Fibroblast of pulmonary artery (primary cell): Measurements from ENCODE around the gene NAT14.
A peak's percentile ranks its signal among the peaks of the same experiment; 100 is the strongest.

Experiments
- DNase-seq: peaks from one replicate; pipeline ENCODE4 v3.0.0-alpha.2; 2010; ENCODE audit warnings: low read depth
- H3K4me3 ChIP-seq: replicated peaks from 2 replicates; pipeline ENCODE4 v1.5.1; 2011; ENCODE audit warnings: low read depth, mild to moderate bottlenecking, control low read depth, low read length, moderate library complexity
- CTCF ChIP-seq: IDR thresholded peaks from 2 replicates; pipeline ENCODE4 v1.5.1; 2011; ENCODE audit warnings: mild to moderate bottlenecking, control low read depth, low read length, inconsistent platforms; ENCODE audit errors: missing control alignments

NAT14 gene

GRCh38 chr19:55487924-55488687 is 3.1 kb downstream of the NAT14 start, which contains the start of gene SSC5D:
Gene SSC5D (plus strand): TSS chr19:55488436. CDS start chr19:55488590, 154 bp downstream.
- peak; percentile 62 for DNase-seq
- peak within 1 kb of the TSS; percentile 46 for H3K4me3 ChIP-seq
- TF ChIP-seq CTCF = no peak

- DNase-seq = no peak
- TF ChIP-seq CTCF = no peak
- H3K4me3 ChIP-seq = no peak overlapping the region
Observed at GRCh38 chr19:55488986-55489710, 4.2 kb downstream of the NAT14 start.

- DNase-seq = no peak
- no peak overlapping the region for H3K4me3 ChIP-seq
- no peak for TF ChIP-seq CTCF
Observed at GRCh38 chr19:55489711-55490477, 4.9 kb downstream of the NAT14 start.

GRCh38 chr19:55490478-55491432 is 5.8 kb downstream of the NAT14 start:
- H3K4me3 ChIP-seq = no peak overlapping the region
- no peak for DNase-seq
- TF ChIP-seq CTCF = no peak

GRCh38 chr19:55491546-55492360 is 6.8 kb downstream of the NAT14 start:
- no peak for DNase-seq
- no peak for TF ChIP-seq CTCF
- no peak overlapping the region for H3K4me3 ChIP-seq
